CD4-positive, alpha-beta T cell (primary cell): ENCODE results near the gene ATF1. TPM values are rescaled to one million over a fixed set of nuclear protein-coding genes. Genes with fewer than 3 reads are reported as not detected.
A peak's percentile ranks its signal among the peaks of the same experiment; 100 is the strongest.
"Not testable (repeated sequence)": the region's sequence is repeated elsewhere in the genome, so short reads cannot be mapped to it uniquely, and the experiment has no call there.

Source experiments
- ATAC-seq: fragments of 200-7000 bp; cut with Tn5 transposase; one replicate; pipeline ENCODE4 v1.10.0; 2022; ENCODE audit warnings: mild to moderate bottlenecking; ENCODE audit not compliant: poor library complexity
- CTCF ChIA-PET: fragments of 350-600 bp; sonication (Branson Sonifier 250); formaldehyde crosslinking; loops from one replicate; lab custom pipeline; 2021; ENCODE audit warnings: antibody characterized with exemption, inconsistent platforms; lab: Charles Lee
- POLR2A ChIA-PET: fragments of 350-600 bp; sonication (Branson Sonifier 250); formaldehyde crosslinking; loops from one replicate; lab custom pipeline; 2021; ENCODE audit warnings: antibody characterized with exemption, inconsistent platforms; lab: Charles Lee
- DNase-seq, 14 experiments: peaks; one replicate each; pipeline ENCODE4 v3.0.0-alpha.2; 2013 to 2020; ENCODE audit warnings: mixed read lengths in 2 of 14
- H3K27ac ChIP-seq, 2 donors: one replicate each; pipeline versions ENCODE4 v1.5.1 to v1.7.0; 2013; ENCODE audit warnings: low read length in 2 of 2, low read depth in 1 of 2, mild to moderate bottlenecking in 1 of 2
- H3K27me3 ChIP-seq, 2 experiments: 1 replicate in 1 of 2; 2 replicates in 1 of 2; pipeline versions ENCODE4 v1.6.1 to v1.7.0; 2013; ENCODE audit warnings: low read length in 2 of 2, control low read depth in 1 of 2, mild to moderate bottlenecking in 1 of 2, moderate library complexity in 1 of 2; ENCODE audit not compliant: insufficient read depth in 2 of 2, control insufficient read depth in 1 of 2
- H3K36me3 ChIP-seq: one replicate; pipeline ENCODE4 v1.6.1; 2013; ENCODE audit warnings: low read length, control low read depth; ENCODE audit not compliant: insufficient read depth
- H3K4me1 ChIP-seq: one replicate; pipeline ENCODE4 v1.6.1; 2013; ENCODE audit warnings: low read length, control low read depth; ENCODE audit not compliant: insufficient read depth
- H3K4me3 ChIP-seq: one replicate; pipeline ENCODE4 v1.5.1; 2013; ENCODE audit warnings: mild to moderate bottlenecking, low read length, moderate library complexity
- H3K9me3 ChIP-seq, 2 experiments: 1 replicate in 1 of 2; 2 replicates in 1 of 2; pipeline versions ENCODE4 v1.6.1 to v1.7.0; 2013; ENCODE audit warnings: low read length in 2 of 2, mild to moderate bottlenecking in 2 of 2, control low read depth in 1 of 2, moderate library complexity in 1 of 2; ENCODE audit not compliant: control insufficient read depth in 1 of 2, insufficient read depth in 1 of 2
- H3K27ac Mint-ChIP-seq: one replicate; pipeline ENCODE4 v1.8.0; 2020; ENCODE audit warnings: mixed read lengths
- H3K27me3 Mint-ChIP-seq: one replicate; pipeline ENCODE4 v1.8.0; 2021; ENCODE audit warnings: mixed read lengths
- H3K36me3 Mint-ChIP-seq: one replicate; pipeline ENCODE4 v1.8.0; 2021; ENCODE audit warnings: low read depth, mixed read lengths
- H3K4me1 Mint-ChIP-seq: one replicate; pipeline ENCODE4 v1.8.0; 2021; ENCODE audit warnings: low read depth, mixed read lengths
- H3K4me3 Mint-ChIP-seq: one replicate; pipeline ENCODE4 v1.8.0; 2020; ENCODE audit warnings: mild to moderate bottlenecking, mixed read lengths
- H3K9me3 Mint-ChIP-seq: one replicate; pipeline ENCODE4 v1.8.0; 2020; ENCODE audit warnings: mixed read lengths
- CTCF ChIP-seq: fragments of 200-600 bp; IDR thresholded peaks from one replicate; pipeline ENCODE4 v1.8.0; 2022; ENCODE audit warnings: antibody characterized with exemption, mild to moderate bottlenecking
- intact Hi-C, 2 experiments: fragments of 100-400 bp; cut with DNase I in 1 of 2; cut with micrococcal nuclease in 1 of 2; formaldehyde crosslinking; loops; one replicate each; pipeline versions ENCODE4 v1.15.1 to v1.9.0; 2023 to 2025; cut with DNase I, micrococcal nuclease
- total RNA-seq, 174 experiments: library from RNA in 2 of 174; stranded (reverse) in 2 of 174; gene quantifications; one replicate each; pipeline ENCODE4 v1.2.3 and lab custom pipeline; 2021 to 2026

The ATF1 gene
- total RNA-seq, 2 experiments from 2014 or later, result 11.3 TPM

GRCh38 chr12:50765095-50765911 lies 1.4 kb downstream of the ATF1 start:
- peaks cover 18% of the 10 kb centered on the region for H3K36me3 Mint-ChIP-seq
- Histone ChIP-seq H3K4me3 (peak overlapping the region; percentile 83), H3K36me3 (peaks cover 5% of the 10 kb centered on the region), H3K27me3 (no peaks in the 10 kb centered on the region), H3K27ac (peak overlapping the region; percentile 60 to 96), H3K4me1 (peaks cover 27% of the 10 kb centered on the region), H3K9me3 (no peaks in the 10 kb centered on the region)
- H3K4me3 Mint-ChIP-seq, result peak overlapping the region; percentile 91
- CTCF ChIA-PET, result interaction anchor here (0.7 to 2.4 kb wide), 22 partner anchors 9 to 318 kb away, joined by 3 to 12 read pairs (median 4); partner anchors contain the start of genes CSRNP2, DIP2B and SLC11A2
- POLR2A ChIA-PET, result interaction anchor here (1.1 to 2.9 kb wide), 19 partner anchors 9 to 1399 kb away, joined by 3 to 29 read pairs (median 9); partner anchors contain the start of genes COX14, CSRNP2, DAZAP2 and DIP2B
- TF ChIP-seq CTCF, result peak; percentile 74
- H3K27ac Mint-ChIP-seq, result peak overlapping the region; percentile 93
- H3K9me3 Mint-ChIP-seq, result peaks cover 3% of the 10 kb centered on the region
- DNase-seq (peak in 13 of 14 experiments; percentile 8 to 79 (median 30)), ATAC-seq (peak; percentile 19)
- H3K27me3 Mint-ChIP-seq, result no peaks in the 10 kb centered on the region
- intact Hi-C loops, result loop anchor here (1.0 to 10.0 kb wide), 12 partner anchors 57 to 681 kb away; partner anchors contain the start of genes CELA1 (in 1 of the 2), CSRNP2 (in 1 of the 2), DIP2B (in 1 of the 2) and LIMA1 (in 1 of the 2)
- peaks cover 55% of the 10 kb centered on the region for H3K4me1 Mint-ChIP-seq

- Histone ChIP-seq H3K27ac (no peak overlapping the region), H3K27me3 (no peaks in the 10 kb centered on the region), H3K36me3 (peaks cover 13% of the 10 kb centered on the region), H3K4me3 (no peak overlapping the region), H3K4me1 (peaks cover 21% of the 10 kb centered on the region), H3K9me3 (no peaks in the 10 kb centered on the region)
- no peak for ATAC-seq
- peaks cover 46% of the 10 kb centered on the region for H3K36me3 Mint-ChIP-seq
- CTCF ChIA-PET, result no interaction called here
- intact Hi-C loops, result loop anchor here (5.0 to 10.0 kb wide), 7 partner anchors 54 to 684 kb away; partner anchors contain the start of genes CELA1 (in 1 of the 2), CSRNP2 (in 1 of the 2), LIMA1 (in 1 of the 2) and SMARCD1 (in 1 of the 2)
- TF ChIP-seq CTCF, result no peak
- no peaks in the 10 kb centered on the region for H3K27me3 Mint-ChIP-seq
- H3K4me1 Mint-ChIP-seq, result peaks cover 58% of the 10 kb centered on the region
- peaks cover 3% of the 10 kb centered on the region for H3K9me3 Mint-ChIP-seq
- POLR2A ChIA-PET, result interaction anchor here (0.6 kb wide), 1 partner anchor 214 kb away, joined by 3 read pairs; no protein-coding TSS in a partner anchor
- no peak for DNase-seq
- H3K4me3 Mint-ChIP-seq, result no peak overlapping the region
- H3K27ac Mint-ChIP-seq, result peak overlapping the region; percentile 27
Observed at GRCh38 chr12:50768391-50768790, 4.5 kb downstream of the ATF1 start.

- Histone ChIP-seq H3K36me3 (peaks cover 13% of the 10 kb centered on the region), H3K4me1 (peaks cover 20% of the 10 kb centered on the region)
- H3K27me3 ChIP-seq, H3K4me3 ChIP-seq, ATAC-seq, H3K9me3 Mint-ChIP-seq, H3K27me3 Mint-ChIP-seq, H3K27ac ChIP-seq, POLR2A ChIA-PET, CTCF ChIA-PET, H3K4me3 Mint-ChIP-seq, H3K9me3 ChIP-seq, DNase-seq: not testable (repeated sequence)
- Mint-ChIP-seq H3K36me3 (peaks cover 46% of the 10 kb centered on the region), H3K4me1 (peaks cover 55% of the 10 kb centered on the region), H3K27ac (peak overlapping the region; percentile 24)
- intact Hi-C loops, result loop anchor here (5.0 to 10.0 kb wide), 7 partner anchors 53 to 684 kb away; partner anchors contain the start of genes CELA1 (in 1 of the 2), CSRNP2 (in 1 of the 2), LIMA1 (in 1 of the 2) and SMARCD1 (in 1 of the 2)
Observed at GRCh38 chr12:50768813-50769212, 4.9 kb downstream of the ATF1 start.
